ENCODE measurements around the gene NDUFAF8.

- no peak for TF ChIP-seq CTCF (IDR thresholded peaks at IDR 0.05; ENCODE audit: poor library complexity, severe bottlenecking)
- TF ChIP-seq EZH2 (IDR thresholded peaks at IDR 0.05; ENCODE audit: borderline replicate concordance, insufficient read depth, low read length, poor library complexity, severe bottlenecking), result no peak
- TF ChIP-seq TAF1 (IDR thresholded peaks at IDR 0.05; ENCODE audit: low read depth), result no peak
Observed at GRCh38 chr17:81204578-81204977, 34.5 kb upstream of the NDUFAF8 start.

Measured in neural cell (in vitro differentiated cells).